Esophagus muscularis mucosa (tissue), 3 donors: ENCODE data around the gene AATF.

Experiments used
- POLR2A ChIP-seq: fragments of 450-650 bp; IDR thresholded peaks from one replicate; pipeline ENCODE4 v1.6.1; 2017; ENCODE audit warnings: antibody characterized with exemption, moderate library complexity, mild to moderate bottlenecking, low read depth
- POLR2AphosphoS5 ChIP-seq, 2 donors: sonication (generic); formaldehyde crosslinking; IDR thresholded peaks; one replicate each; pipeline ENCODE4 v1.6.1; 2017; ENCODE audit warnings: antibody characterized with exemption in 2 of 2
- TF ChIP-seq, protein P1 (sequence below), 3 experiments: fragments of 200-600 bp in 2 of 3; fragments of 450-650 bp in 1 of 3; sonication (generic) in 2 of 3; IDR thresholded peaks; one replicate each; pipeline ENCODE4 v1.5.1; 2017 to 2019; ENCODE audit warnings: antibody characterized with exemption in 3 of 3, mild to moderate bottlenecking in 2 of 3, moderate library complexity in 1 of 3

DNA sequence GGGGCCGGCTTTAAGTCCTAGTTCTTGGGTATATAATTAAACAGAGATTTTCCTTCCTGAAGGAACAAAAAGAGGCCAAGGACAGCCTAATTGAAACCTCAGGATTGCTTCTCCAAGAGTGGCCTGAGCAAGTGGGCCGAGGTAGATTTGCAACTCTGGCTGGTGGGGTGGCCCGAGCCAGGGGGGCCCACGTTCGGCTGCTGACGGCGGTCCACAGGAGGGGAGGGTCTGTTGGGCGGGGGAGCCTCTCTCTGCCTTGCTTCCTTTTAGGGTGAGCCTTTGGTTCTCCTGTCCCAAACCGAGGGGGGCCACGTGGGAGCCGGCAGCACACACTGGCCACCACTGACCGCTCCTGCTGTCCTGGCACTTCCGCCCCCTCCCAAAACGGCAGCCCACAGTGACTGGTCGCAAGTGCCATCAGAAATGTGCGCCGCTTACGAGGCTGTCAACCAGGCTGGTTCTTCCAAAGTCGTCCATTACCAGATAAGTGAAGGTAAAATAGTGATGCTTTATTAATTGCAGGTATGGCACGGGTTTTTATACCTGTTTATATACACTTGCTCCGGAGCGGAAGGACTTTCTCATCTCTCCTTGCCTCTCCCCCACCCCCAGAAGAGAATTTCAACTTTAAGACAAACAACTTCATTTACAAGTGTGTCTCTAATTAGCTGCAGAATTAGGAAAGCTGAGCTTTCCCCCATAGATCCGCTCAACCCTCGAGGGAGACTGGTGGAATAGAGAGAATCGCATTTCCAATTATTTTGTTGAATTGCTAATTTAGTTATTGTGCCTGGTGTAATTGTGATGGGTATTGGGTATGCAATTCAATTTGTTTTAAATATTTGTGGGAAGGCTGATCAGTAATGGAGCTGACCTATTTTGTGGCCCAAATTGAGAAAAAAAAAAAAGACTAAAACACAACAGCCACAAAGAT, 117.8 kb downstream of the AATF start:
- TF ChIP-seq, protein P1, sequence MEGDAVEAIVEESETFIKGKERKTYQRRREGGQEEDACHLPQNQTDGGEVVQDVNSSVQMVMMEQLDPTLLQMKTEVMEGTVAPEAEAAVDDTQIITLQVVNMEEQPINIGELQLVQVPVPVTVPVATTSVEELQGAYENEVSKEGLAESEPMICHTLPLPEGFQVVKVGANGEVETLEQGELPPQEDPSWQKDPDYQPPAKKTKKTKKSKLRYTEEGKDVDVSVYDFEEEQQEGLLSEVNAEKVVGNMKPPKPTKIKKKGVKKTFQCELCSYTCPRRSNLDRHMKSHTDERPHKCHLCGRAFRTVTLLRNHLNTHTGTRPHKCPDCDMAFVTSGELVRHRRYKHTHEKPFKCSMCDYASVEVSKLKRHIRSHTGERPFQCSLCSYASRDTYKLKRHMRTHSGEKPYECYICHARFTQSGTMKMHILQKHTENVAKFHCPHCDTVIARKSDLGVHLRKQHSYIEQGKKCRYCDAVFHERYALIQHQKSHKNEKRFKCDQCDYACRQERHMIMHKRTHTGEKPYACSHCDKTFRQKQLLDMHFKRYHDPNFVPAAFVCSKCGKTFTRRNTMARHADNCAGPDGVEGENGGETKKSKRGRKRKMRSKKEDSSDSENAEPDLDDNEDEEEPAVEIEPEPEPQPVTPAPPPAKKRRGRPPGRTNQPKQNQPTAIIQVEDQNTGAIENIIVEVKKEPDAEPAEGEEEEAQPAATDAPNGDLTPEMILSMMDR (IDR thresholded peaks at IDR 0.05): no peak
- TF ChIP-seq POLR2AphosphoS5 (IDR thresholded peaks at IDR 0.05) (no peak), POLR2A (no peak)
